HepG2 (cell line): Measurements from ENCODE around the gene CEMP1.

Source experiments
- ARHGAP35 ChIP-seq: sonication (generic); formaldehyde crosslinking; IDR thresholded peaks from 2 replicates; pipeline ENCODE4 v1.9.0; 2022; ENCODE audit warnings: mild to moderate bottlenecking, inconsistent platforms, moderate library complexity, missing genetic modification reagents, borderline replicate concordance
- ATF1 ChIP-seq: IDR thresholded peaks from 2 replicates; pipeline ENCODE4 v1.6.1; 2016; ENCODE audit warnings: mild to moderate bottlenecking, control low read depth
- GFI1 ChIP-seq: sonication (generic); formaldehyde crosslinking; IDR thresholded peaks from 2 replicates; pipeline ENCODE4 v1.5.0; 2020; ENCODE audit warnings: missing genetic modification reagents, mild to moderate bottlenecking, borderline replicate concordance
- LBX2 ChIP-seq: sonication (generic); formaldehyde crosslinking; IDR thresholded peaks from 2 replicates; pipeline ENCODE4 v1.5.0; 2020; ENCODE audit warnings: missing genetic modification reagents, mild to moderate bottlenecking, borderline replicate concordance
- POLR2A ChIP-seq, 2 experiments: IDR thresholded peaks; 2 replicates each; pipeline ENCODE4 v1.6.1; 2011; ENCODE audit warnings: low read depth in 2 of 2, low read length in 2 of 2, mild to moderate bottlenecking in 1 of 2, moderate library complexity in 1 of 2; ENCODE audit not compliant: insufficient read depth in 1 of 2
- SP2 ChIP-seq: sonication (generic); formaldehyde crosslinking; IDR thresholded peaks from 2 replicates; pipeline ENCODE4 v1.5.1; 2020; ENCODE audit warnings: mild to moderate bottlenecking, missing genetic modification reagents
- TCF7L2 ChIP-seq: IDR thresholded peaks from 2 replicates; pipeline ENCODE4 v1.6.1; 2011; ENCODE audit warnings: mild to moderate bottlenecking, low read depth, low read length, moderate library complexity
- TFE3 ChIP-seq: IDR thresholded peaks from 2 replicates; pipeline ENCODE4 v1.6.1; 2016
- YY1 ChIP-seq: IDR thresholded peaks from 2 replicates; pipeline ENCODE4 v1.6.1; 2011; ENCODE audit warnings: low read length, low read depth, moderate library complexity, mild to moderate bottlenecking; ENCODE audit not compliant: insufficient read depth, insufficient replicate concordance
- ZFX ChIP-seq: sonication (generic); formaldehyde crosslinking; IDR thresholded peaks from 2 replicates; pipeline ENCODE4 v1.4.0; 2020; ENCODE audit warnings: mild to moderate bottlenecking, low read depth, missing genetic modification reagents, moderate library complexity
- ZNF224 ChIP-seq: sonication (generic); formaldehyde crosslinking; IDR thresholded peaks from 2 replicates; pipeline ENCODE4 v1.5.0; 2020; ENCODE audit warnings: mild to moderate bottlenecking, missing genetic modification reagents
- ZNF382 ChIP-seq: sonication (generic); formaldehyde crosslinking; IDR thresholded peaks from 2 replicates; pipeline ENCODE4 v1.5.0; 2020; ENCODE audit warnings: missing genetic modification reagents, mild to moderate bottlenecking, borderline replicate concordance
- ZNF530 ChIP-seq: sonication (generic); formaldehyde crosslinking; IDR thresholded peaks from 2 replicates; pipeline ENCODE4 v1.5.0; 2020; ENCODE audit warnings: low read depth, mild to moderate bottlenecking, missing genetic modification reagents
- ZNF598 ChIP-seq: sonication (generic); formaldehyde crosslinking; IDR thresholded peaks from 2 replicates; pipeline ENCODE4 v1.5.1; 2020; ENCODE audit warnings: mild to moderate bottlenecking, missing genetic modification reagents, borderline replicate concordance

GRCh38 chr16:2531371-2531695 lies at the start of gene CEMP1:
- TF ChIP-seq ZNF530 (no peak), LBX2 (no peak), ZNF224 (CRISPR knock-in tag) (no peak), YY1 (no peak), ZFX (no peak), TCF7L2 (no peak), ARHGAP35 (CRISPR knock-in tag) (no peak), SP2 (CRISPR knock-in tag) (no peak), POLR2A (IDR thresholded peaks at IDR 0.05; ENCODE audit: insufficient read depth in 1 of 2, low read depth in 2 of 2, low read length in 2 of 2) (no peak), GFI1 (CRISPR knock-in tag) (no peak), ZNF598 (no peak), TFE3 (CRISPR knock-in tag) (no peak), ATF1 (CRISPR knock-in tag) (no peak), ZNF382 (CRISPR knock-in tag) (no peak)
